Measurements from ENCODE around the gene GDI1.

GDI1 gene

DNA sequence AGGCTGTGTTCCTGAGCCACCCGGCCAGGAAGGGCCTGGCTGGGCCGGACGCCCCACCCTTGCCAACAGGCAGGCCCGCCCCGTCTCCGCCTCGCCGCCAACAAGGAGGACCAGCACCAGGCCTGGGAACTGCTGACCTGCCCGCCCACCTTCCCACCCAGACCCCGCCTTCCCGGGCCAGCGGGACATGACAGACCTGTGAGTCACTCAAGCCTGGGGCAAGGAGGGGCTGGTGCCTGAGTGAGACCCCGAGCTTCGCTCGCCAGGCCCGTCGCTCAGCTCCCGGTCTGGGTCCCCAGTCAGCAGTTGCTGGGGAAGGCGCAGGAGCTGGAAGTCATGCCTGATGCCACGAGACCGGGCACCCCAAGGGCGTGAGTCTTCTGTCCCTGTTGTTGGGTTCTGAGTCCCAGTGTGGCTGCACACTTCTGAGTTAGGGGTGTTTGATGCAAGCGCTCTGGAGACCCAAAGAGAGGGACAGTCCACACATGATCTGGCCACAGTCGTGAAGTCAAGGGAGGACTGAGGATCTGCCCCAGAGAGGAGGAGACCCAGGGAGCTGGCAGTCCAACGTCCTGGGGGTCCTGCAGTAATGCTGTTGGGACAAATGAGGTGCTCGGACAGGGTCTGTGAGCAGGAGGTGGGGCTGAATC lies 27.6 kb upstream of the GDI1 start, which contains the start of gene DNASE1L1:
TSS of gene DNASE1L1 (minus strand) at position 33 of the 650 bp plus-strand sequence. CDS start 3,686 bp downstream, outside the sequence.
- no peak for DNase-seq

DNA sequence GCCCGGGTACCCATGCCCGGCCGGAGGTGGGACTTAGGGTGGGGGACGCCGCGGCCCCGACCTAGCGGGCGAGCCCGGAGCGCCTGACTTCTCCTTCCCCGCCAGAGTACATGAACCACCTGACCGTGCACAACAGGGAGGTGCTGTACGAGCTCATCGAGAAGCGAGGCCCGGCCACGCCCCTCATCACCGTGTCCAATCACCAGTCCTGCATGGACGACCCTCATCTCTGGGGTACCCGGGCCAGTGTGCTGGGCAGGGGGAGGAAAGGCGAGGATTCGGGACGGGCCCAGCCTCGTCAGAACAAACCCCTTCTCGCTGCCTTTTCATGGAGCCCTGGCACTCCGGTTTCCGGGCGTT lies 25.0 kb upstream of the GDI1 start:
- DNase-seq, result peak; percentile 69

DNA sequence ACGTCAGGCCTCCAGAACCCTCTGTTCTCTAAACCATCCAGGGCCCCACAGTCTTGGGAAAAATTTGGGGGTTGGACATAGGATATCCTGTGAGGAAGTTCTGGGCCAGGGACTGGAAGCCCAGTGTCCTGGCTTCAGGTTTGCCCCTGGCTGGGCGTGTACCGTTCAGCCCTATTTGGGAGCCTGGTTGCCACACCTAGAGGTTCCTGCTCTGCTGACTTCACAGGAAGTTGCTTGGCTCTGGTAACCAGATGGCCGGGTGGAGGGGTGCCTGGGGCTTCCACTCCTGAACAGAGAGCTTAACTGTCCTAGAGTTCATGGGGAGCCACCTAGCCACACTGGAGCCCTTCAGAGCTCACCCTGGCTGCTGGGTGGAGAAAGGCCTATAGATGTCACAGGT lies 24.5 kb upstream of the GDI1 start:
- DNase-seq, result peak; percentile 60

DNA sequence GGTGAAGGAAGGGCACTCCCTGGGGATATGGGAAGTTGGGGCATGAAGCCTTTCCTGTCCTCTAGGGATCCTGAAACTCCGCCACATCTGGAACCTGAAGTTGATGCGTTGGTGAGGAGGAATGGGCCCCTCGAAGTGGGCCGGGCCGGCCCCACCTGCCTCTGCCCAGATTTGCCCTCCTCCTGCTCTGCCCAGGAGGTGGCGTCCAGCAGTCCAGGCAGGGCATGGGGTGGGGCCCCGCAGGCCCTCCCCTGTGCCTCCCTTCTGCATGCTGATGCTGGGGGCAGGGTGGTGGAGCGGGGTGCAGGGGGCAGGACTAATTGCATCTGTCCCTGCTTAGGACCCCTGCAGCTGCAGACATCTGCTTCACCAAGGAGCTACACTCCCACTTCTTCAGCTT lies 23.8 kb upstream of the GDI1 start:
- DNase-seq, result no peak

DNA sequence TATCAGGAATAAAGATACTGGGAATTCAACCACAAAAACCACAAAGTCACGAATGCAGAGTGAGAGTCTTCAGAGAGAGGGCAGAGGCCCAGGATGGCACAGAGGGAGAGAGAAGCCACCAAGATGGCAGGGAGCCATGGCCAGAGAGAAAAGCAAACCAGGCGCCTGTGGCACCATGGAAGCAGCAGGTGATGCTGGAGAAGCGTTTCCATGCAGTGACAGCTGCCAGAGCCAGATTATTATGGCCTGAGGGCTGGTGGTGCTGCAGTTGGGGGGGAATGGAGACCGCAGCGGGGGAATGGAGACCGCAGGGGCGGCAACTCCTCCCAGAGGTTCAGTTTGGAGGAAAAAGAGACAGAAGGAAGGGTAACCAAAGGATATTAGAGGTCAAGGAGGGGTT lies 19.8 kb upstream of the GDI1 start:
- DNase-seq, result no peak

DNA sequence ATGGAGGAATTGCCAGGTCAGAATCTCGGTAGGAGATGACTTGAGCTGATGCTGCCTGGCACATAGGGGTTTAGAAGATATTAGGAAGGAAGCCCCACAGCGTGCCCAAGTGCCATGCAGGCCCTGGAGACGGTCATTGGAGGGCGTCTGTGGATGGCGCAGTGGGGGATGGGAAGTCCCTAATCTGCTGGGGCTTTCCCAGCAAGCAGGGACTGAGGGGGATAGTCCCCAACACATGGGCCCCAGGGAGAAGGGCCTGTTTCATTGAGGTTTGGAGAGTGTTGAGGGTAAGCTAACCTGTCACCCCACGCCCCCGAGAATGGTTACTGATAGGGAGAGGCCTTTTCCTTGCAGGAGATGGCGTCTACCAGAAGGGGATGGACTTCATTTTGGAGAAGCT lies 17.8 kb upstream of the GDI1 start:
- no peak for DNase-seq

DNA sequence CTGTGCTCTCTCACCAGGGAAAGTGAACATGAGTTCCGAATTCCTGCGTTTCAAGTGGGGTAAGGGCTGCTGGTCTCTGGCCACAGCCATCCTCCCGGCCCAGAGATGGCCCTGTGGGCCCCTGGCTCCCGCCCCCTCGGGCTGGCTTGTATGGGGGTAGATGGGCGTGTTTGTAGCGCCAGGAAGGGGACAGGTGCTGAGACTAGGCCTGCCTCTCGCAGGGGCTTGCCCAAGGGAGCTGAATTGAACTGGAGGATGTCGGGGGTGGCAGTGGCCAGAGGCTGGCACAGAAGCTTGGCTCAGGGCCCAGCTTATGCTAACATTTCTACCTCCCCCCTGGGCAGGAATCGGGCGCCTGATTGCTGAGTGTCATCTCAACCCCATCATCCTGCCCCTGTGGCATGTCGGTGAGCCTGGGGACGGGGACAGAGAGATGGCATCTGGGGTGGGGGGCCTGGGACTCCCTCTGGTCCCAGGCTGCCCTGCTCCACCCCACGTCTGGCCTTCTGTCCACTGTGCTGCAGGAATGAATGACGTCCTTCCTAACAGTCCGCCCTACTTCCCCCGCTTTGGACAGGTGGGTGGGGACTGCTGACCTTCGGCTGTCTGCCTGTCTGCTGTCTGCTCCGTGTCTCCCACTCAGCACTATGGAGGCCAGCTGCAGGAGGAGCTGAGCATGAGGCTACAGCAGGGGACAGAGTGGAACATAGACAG lies 17.1 kb upstream of the GDI1 start:
- no peak for DNase-seq

DNA sequence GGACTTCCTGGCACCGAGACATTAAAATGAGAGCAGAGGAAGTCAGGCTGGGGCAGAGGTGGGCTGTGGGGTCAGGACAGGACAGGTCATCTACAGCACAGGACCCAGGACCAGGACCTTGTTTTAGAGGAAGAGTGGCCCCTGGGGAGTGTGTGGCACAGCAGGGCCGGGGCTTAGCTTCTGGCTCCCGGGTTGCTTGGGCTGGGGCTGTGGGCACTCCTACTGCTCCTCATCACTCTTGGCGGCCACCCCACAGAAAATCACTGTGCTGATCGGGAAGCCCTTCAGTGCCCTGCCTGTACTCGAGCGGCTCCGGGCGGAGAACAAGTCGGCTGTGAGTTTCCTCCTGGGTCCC lies 16.6 kb upstream of the GDI1 start:
- DNase-seq, result no peak

DNA sequence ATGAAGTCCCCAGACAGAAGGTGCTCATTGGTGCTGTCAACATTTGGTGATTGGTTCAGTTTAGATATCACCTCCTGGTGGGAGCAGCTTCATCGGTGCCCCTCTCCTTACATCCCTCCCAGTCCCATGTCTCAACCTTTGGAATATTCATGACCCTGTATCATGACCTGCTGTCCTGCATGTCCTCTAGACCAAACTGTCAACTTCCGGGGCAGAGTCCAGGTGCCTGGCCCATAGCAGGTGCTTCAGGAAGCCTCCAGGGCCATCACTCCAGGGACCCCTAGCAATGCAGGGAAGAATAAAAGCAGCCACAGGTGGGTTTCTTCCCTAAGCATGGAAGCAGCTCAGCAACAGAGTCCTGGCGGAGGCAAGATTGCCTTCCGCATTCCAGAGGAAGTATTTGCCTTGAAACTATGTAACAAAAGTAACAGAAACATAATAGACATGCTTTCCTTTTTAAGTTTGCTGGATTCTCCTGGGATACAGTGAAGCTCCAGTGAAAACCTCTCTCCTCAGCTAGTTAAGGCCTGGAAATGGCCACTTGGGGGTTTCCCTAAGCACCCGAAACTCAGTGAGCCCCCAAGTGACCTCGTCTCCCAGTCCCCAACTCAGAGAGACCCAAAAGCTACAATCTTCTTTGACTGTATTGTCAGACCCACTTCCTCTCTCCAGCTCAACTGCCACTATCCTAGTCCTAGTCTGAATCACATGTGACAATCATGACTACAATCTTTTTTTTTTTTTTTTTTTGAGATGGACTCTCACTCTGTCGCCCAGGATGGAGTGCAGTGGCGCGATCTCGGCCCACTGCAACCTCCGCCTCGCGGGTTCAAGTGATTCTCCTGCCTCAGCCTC lies 9.8 kb upstream of the GDI1 start:
- no peak for DNase-seq

DNA sequence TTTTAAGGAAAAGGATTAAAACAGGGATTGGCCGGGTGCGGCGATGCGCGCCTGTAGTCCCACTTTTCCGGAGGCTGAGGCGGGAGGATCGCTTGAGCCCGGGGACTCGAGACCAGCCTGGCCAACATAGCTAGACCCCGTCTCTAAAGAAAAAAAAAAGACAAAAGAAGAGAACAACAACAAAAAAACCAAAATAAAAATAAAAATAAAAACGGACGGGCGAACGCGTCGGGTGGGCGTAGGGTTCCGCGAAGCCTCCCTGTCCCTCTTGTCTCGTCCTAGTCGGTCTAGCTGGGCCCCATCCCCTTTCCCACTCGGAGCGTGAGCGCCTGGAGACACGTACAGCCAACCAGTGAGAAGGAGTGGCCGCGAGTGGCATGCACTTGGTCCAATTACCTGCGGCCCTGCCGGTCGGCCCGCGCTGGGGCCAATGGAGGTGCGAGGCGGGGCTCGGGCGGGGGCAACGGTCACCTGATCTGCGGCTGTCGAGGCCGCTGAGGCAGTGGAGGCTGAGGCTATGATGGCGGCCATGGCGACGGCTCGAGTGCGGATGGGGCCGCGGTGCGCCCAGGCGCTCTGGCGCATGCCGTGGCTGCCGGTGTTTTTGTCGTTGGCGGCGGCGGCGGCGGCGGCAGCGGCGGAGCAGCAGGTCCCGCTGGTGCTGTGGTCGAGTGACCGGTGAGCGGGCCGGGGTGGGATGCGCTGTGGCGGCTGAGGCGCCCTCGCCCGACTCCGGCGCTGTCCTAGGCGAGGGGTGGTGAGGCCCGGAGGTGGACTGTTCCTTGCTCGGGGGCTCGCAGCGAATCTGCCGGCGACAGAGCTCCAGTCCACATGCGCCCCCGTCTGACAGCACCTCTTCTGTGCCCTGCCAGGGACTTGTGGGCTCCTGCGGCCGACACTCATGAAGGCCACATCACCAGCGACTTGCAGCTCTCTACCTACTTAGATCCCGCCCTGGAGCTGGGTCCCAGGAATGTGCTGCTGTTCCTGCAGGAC lies 8.5 kb upstream of the GDI1 start, which contains the start of gene ATP6AP1:
TSS of gene ATP6AP1 (plus strand) at position 502 of the 996 bp plus-strand sequence. CDS start at position 518, 16 bp downstream.
- peak; percentile 92 for DNase-seq

DNA sequence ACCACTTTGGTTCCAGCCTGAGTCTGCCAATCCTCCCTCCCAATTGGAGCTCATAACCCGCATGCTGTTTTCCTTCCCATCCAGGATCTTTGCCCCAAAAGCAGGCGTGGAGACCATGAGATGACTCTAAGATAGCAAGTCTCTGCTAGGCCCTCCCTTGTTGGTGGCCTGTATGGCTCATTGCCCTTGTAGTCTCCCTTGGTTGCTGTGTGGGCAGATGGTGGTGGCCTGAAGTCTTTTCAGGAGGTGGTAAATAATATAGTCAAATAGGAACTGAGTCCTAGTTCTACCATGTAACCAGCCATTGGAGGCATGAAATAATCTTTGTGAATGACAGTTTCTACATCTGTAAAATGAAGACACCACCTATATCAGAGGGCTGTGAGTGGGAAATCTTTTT lies 7.2 kb upstream of the GDI1 start:
- DNase-seq, result no peak

DNA sequence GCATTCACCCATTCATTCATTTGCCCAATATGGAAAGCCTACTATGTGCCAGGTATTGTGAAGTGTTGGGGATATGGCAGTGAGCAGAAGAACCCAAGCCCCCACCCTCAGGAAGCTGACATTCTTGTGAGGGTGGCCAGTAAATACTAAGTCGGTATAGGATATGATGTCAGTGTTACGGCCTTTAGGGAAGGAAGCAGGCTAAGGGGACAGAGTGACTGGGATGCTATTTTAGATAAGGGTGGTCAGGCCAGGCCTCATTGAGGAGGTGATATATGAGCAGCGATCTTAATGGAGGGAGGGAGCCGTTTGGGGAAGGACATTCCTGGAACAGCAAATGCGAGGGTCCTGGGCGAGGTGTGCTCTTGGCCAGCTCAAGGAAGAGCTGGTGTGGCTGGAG lies 6.5 kb upstream of the GDI1 start:
- DNase-seq, result no peak

DNA sequence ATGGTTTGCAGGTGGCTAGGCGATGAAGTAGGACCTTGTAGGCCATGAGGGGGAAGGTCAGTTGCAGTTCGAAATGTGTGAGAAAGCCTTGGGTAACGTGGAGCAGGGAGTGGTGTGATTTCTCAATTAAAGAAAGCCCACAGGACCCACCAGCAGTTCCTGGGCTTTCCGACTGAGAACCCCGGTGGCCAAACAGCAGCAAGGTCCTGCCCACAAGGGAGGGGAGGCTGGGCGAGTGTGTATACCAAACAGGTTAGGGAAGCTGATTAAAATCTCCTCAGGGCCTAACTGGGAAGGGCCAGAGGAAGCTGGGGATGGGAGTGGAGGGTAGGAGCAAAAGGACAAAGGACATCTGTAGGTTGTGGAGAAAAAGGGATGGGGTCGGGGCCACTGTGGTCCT lies 6.0 kb upstream of the GDI1 start:
- DNase-seq, result no peak

DNA sequence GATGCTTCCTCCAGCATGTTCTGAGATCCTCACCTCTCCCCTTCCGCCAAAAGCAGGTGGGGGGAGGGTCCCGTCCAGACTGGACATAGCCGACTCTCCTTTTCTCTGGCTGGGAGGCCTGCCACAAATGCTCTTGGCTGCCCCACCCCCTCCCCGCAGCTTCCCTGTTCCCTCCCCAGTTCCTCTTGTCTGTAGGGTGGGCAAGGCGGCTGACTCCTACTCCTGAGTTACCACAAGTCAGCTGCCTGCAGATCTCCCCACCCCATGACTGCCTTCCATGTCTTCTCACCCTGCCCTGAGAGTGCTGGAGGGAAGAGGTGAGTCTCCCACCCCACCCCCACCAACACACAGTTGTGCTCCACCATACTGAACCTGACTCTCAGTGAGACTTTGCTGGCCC lies 5.6 kb upstream of the GDI1 start:
- DNase-seq, result no peak

DNA sequence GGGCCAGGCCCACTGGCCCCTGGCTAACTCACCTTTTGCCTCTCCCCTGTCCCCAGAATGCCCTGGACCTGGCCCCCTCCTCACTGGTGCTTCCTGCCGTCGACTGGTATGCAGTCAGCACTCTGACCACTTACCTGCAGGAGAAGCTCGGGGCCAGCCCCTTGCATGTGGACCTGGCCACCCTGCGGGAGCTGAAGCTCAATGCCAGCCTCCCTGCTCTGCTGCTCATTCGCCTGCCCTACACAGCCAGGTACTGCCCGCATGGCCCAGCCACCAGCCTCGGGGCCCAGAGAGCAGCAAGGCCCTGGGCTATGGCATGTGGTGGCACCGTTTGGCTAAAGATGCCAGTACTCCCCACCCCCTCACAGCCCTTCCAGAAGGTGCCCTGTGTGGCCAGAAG lies 4.7 kb upstream of the GDI1 start:
- DNase-seq, result no peak

DNA sequence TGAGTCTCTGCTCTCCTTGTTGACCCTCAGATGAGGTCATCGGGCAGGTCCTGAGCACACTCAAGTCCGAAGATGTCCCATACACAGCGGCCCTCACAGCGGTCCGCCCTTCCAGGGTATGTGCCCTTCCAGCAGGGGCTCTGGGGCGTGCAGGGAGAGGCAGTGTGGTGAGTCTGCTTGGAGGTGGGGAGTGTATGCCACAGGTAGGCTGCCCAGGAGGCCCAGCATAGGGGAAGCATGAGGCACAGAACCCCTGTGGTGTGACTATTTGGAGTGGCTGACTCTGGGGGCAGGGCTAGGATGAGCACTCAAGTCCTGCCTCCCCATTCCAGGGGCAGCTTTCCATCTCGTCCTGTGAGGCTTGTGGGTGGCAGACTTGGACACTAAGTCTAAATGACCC lies 3.3 kb upstream of the GDI1 start:
- no peak for DNase-seq

DNA sequence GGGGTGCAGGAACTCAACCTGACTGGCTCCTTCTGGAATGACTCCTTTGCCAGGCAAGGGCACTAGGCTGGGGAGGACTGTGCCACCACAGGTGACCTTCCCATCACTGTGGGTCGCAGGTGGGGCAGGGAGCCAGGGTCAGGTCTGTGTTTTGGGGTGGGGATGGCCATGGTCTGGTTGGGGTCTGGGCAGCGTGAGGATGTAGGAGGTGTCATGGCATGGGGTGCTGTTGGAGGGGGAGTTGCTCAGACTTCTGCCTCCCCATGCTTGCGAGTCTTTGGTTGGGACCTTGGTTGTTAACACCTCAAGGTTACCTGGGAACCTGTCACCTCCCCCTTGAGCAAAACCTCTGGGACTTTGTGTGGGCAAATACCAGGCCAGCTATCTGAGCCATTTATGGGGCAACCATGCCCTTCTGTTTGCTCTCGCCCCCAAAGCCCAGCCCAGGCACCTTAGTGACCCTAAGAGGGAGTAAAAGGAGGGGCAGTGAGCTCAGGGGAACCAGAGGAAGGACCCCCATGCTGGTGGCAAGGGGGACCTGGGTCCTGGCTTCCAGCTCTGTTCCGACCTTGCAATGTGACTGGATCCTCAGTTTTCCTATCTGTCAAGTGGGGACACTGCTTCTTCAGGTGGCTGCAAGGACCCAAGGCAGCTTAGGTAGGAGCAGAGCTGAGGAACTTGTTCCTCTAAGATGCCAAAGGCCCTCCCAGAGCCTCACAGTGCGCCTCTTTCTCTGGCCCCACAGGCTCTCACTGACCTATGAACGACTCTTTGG lies 2.4 kb upstream of the GDI1 start:
- no peak for DNase-seq

DNA sequence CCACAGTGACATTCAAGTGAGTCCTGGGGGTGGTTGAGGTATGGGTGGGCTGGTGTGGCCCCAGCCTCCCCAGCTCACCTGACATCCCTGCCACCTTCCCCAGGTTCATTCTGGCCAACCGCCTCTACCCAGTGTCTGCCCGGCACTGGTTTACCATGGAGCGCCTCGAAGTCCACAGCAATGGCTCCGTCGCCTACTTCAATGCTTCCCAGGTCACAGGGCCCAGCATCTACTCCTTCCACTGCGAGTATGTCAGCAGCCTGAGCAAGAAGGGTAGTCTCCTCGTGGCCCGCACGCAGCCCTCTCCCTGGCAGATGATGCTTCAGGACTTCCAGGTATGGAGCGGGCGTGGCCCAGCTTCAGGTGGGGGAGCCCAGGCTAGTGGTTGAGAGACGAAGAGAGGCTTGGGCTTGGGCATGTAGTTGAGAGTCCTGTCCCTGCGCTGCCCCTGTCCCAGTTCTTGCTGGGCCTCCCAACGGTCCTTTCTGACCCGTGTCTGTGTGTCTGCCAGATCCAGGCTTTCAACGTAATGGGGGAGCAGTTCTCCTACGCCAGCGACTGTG lies 1.7 kb upstream of the GDI1 start:
- no peak for DNase-seq

DNA sequence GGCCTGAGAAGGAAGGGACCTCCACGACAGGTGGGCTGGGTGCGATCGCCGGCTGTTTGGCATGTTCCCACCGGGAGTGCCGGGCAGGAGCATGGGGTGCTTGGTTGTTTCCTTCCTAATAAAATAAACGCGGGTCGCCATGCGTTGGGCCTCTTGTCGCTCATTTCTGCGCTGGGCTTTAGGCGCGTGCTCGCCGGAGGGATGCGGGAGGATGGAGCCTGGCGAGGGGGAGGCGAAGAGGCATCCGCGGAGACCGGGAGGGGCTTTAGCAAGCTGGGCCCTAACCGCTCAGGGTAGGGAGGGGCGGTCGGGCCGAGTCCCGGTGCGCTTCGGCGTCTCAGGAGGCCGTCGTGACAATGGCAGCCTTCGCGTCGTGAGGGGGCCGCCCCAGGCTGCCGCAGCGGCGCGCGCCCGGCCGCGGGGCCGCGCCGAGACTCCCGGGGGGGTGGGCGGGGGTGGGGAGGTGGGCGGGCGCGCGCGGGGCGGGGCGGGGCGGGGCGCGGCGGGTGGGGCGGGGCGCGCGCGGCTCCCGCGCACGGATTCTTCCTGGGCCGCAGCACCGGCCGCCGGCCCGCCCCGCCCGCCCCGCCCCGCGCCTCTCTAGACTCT lies 476 bp upstream of the GDI1 start:
- peak; percentile 73 for DNase-seq

DNA sequence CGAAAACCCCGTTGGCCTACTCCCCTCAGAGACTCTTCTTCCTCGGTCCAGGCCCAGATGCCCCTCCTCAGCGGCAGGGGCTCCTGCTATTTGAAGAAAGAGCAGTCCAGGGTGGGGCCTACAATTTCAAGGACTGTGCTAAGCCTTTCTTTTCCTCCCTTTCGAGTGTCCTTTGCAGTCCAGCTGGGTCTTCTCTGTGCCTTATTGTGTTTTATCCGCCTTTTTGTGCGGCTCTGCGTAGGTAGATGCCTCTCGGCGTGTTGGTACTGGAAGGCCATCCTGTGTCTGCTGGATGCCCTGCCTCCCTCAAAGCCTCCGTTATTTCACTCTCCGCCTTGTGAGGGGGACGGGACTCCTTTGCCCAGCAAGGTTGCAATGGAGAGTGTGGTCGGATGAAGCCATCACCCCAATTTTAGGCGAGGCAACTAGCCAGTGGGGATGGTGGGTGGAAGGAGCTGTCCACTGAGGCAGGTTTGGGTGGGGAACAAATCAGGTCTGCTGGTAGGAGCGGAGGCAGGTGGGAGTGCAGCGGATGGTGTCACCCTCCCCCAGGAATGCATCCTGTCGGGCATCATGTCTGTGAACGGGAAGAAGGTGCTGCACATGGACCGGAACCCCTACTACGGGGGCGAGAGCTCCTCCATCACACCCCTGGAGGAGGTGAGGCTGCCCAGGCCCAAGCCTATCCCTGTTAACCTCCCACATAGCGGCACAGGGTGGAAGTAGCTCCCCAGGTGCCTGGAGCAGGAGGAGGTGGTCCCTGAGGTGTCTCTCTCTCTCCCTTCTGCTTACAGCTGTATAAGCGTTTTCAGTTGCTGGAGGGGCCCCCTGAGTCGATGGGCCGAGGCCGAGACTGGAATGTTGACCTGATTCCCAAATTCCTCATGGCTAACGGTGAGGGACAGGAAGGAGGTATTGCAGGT lies 1.3 kb downstream of the GDI1 start:
- no peak for DNase-seq

Measured in CD4-positive, alpha-beta T cell treated with Interleukin-17A for 1 hour (primary cell).